Stimulated activated CD4-positive, alpha-beta T cell treated with anti-CD3 and anti-CD28 coated beads, Interleukin-12 subunit alpha, Interleukin-12 subunit beta, amount 100 ng/mL, for 24 hours (primary cell): ENCODE results near the gene ADRA1B.

Experiments
- DNase-seq, 2 experiments: peaks; one replicate each; pipeline ENCODE4 v3.0.0-alpha.2; 2020; ENCODE audit warnings: low read depth in 2 of 2

ADRA1B gene

GRCh38 chr5:159901772-159902171 is 14.5 kb upstream of the ADRA1B start:
- DNase-seq: no peak

DNA sequence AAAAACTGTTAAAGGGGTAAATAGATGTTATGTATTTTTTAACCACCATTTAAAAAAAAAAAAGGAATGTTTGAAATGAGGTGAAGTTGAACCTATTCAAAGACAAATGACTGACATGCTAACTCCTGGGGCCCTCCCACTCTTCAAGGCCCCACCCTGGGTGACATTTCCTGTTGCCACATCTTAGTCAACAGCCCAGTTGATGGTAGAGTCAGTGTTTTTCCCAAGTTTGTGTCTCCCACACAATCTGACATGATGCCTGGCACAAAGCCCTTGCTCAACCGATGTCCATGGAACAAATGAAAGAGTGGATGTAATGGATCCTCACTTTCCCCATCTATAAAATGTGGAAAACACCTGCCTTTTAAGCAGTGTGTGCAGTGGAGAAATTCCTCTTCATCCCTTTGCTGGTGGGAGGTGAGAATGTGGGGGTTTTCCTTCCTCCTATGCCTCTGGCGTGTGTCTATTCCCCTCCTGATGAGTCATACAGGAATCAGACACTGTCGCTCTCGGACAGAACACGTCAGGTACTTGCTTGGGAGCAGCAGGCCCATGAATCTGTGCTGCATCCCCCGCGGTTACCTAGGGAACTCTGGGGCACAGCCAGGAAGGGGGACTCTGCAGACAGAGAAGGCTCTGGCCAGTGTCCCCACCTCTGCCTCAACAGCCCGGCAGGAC is 13.7 kb upstream of the ADRA1B start:
- DNase-seq: no peak

- no peak for DNase-seq
These were observed 13.2 kb upstream of the ADRA1B start for GRCh38 chr5:159903131-159903530.

- no peak for DNase-seq
These were observed 11.4 kb upstream of the ADRA1B start for GRCh38 chr5:159904874-159905273.

- no peak for DNase-seq
These were observed 10.8 kb upstream of the ADRA1B start for GRCh38 chr5:159905496-159905895.

DNA sequence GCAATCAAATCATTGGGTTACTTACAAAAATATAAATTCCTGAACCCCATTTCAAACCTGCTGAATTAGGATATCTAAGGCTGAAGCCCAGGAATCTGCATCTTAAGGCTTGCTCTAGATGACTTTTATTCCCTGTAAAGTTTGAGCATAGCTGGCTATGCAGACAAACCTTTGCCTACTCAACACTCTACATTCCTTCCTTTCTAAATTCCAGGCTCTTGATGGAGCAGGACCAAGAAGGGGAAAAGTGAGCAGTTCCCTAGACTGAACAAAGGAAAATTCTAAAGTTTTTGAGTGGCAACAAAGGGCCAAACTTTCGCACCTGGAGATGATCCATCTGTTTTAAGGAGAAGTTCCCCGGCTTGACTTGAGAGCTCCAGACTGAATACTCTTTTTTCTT is 9.8 kb upstream of the ADRA1B start:
- DNase-seq: no peak

DNA sequence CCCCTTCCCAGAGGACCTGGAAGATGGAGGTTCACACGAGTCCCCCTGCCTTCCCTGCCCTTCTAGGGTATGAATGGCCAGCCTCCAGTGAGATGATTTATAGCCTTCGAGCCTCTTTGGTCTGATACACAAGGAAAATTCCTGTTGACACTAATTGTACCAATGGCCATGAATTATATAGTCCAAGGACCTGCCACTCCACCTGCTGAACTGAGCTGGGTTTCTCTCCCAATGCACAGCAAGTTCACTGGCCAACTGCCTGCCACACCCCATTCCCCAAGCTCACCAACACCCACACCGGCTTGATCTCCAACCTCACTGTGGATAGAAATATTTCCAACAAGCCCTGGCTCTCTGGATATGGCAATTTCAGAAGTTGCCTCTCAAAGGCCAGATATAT is 9.3 kb upstream of the ADRA1B start:
- no peak for DNase-seq

- no peak for DNase-seq
These were observed 8.3 kb upstream of the ADRA1B start for GRCh38 chr5:159907689-159908590.

DNA sequence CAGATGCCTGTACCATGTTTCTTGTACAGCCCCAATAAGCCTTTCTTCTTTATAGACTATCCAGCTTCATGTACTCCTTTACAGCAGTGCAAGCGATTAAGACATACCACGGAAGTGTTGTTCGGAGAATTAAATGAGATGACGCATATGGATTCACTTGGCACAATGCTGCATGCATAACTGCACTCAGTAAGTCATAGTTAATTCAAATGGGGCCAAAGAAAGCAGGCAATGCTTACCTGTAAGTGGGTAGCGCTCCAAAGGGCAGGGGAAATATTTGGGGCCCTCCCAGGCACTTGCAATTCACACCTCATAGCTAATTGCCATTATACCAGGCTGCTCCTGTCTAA is 7.7 kb upstream of the ADRA1B start:
- DNase-seq: no peak

DNA sequence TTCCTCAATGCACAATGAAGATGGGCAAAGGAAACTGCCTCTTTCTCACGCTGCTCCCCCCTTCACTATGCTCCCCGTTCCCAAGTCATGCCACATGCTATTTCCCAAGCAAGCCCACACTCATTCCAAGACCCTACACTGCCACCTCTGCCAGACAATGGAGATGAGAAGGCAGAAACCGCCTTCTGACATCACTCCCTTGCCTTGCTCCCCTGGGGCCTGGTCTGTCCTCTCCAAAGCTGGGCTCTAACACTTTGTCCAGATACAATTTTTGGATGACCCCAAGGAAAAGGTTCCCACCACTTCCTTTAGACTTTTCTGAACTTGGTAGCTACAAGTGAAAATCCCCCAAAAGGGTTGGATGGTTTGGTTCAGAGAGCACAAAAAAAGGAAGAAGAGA is 7.2 kb upstream of the ADRA1B start:
- no peak for DNase-seq

- no peak for DNase-seq
These were observed 6.0 kb upstream of the ADRA1B start for GRCh38 chr5:159910207-159910842.

DNA sequence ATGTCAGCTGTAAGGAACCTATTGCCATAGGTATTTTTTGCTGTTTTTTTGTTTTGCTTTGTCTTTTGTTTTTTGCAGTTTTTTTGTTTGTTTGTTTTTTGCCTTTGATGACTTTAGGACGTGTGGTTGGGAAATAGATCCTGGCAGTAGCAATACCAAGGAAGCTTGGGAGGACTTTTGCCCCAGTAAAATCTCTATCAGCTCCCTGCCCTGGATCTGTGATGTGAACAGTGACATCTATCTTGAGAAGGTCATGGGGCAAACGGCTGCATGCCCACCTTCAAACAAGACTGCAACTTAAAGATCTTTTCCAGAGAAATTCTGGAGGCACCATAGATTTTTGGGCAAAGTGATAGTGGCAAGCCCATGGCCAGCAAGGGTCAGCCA is 5.4 kb upstream of the ADRA1B start:
- no peak for DNase-seq

GRCh38 chr5:159911349-159911748 is 4.9 kb upstream of the ADRA1B start:
- DNase-seq: no peak

DNA sequence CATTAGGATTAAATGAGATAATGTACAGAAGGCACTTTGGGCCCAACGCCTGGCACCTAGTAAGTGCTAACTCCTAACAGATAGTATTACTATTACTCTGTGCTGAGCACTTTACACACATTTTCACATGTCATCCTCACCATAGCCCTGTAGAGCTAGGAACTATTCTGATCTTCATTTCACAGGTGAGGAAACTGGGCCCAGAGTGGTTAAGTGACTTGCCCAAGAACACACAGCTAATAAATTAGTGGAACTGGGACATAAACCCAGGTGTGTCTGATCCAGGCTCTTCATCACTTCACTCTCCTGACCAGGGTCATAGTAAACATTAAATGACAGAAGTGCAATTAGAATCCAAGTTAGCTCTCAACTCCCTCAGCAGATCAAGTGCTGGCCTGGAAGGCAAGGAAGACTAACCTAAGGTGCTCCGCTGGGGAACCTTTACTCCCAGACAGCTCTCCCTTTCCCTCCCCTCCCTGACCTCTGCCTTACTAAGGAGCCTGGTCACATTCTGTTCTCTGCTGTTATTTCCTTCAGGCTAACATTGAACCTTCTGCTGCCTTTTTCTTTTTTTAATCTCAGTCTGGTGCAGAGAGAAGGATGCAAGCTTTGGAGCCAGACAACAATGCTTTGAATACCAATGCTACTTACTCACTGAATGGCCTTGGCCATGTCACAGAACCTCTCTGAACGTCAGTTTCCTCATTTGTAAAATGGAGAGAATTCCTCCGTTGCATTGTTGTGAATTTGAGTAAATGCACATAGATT is 4.1 kb upstream of the ADRA1B start:
- DNase-seq: no peak

DNA sequence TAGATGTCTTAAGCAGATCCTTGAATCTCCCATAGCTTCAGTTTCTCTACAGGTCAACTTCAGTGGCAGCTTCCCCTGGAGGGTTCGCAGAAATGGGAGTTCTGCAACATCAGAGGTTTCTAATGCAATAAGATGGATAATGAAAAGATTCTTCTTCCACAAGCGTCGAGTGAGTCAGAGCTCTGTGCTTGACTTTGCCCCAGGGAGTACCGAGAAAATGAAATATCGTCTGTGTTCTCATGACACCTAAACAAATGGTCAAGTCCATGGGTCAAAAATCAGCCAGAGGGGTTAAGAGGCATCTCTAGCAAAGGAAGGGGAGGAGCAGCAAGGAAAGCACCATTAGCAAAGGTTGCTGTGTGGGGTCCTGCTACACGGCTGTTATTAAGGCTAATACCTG is 3.2 kb upstream of the ADRA1B start:
- DNase-seq: no peak

- no peak for DNase-seq
These were observed 2.8 kb upstream of the ADRA1B start for GRCh38 chr5:159913501-159913900.

DNA sequence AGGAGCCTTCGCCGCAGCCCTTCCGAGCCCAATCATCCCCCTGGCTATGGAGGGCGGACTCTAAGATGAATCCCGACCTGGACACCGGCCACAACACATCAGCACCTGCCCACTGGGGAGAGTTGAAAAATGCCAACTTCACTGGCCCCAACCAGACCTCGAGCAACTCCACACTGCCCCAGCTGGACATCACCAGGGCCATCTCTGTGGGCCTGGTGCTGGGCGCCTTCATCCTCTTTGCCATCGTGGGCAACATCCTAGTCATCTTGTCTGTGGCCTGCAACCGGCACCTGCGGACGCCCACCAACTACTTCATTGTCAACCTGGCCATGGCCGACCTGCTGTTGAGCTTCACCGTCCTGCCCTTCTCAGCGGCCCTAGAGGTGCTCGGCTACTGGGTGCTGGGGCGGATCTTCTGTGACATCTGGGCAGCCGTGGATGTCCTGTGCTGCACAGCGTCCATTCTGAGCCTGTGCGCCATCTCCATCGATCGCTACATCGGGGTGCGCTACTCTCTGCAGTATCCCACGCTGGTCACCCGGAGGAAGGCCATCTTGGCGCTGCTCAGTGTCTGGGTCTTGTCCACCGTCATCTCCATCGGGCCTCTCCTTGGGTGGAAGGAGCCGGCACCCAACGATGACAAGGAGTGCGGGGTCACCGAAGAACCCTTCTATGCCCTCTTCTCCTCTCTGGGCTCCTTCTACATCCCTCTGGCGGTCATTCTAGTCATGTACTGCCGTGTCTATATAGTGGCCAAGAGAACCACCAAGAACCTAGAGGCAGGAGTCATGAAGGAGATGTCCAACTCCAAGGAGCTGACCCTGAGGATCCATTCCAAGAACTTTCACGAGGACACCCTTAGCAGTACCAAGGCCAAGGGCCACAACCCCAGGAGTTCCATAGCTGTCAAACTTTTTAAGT is 819 bp downstream of the ADRA1B start:
- DNase-seq: no peak

- no peak for DNase-seq
These were observed 1.7 kb downstream of the ADRA1B start for GRCh38 chr5:159917994-159918393.

GRCh38 chr5:159921721-159922120 is 5.4 kb downstream of the ADRA1B start:
- no peak for DNase-seq

DNA sequence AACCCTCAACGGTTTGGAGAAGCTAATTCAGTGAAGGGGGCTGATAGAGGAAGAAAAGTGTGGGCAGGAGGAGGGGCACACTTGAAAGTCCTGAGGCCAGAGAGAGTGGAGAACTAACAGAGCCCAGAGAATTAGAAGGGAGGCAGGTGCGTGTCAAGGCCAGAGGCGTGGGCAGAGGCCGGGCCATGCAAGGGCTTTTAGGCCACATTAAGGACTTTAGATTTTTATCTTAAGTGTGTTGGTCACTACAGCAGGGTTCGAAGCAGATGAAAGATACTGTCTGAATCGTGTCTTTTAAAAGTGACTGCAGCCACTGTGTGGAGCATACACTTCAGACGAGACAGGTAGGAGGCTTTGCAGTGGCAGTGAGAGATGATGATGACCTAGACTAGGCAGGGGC is 6.7 kb downstream of the ADRA1B start:
- DNase-seq: no peak
